Gastrocnemius medialis (tissue), 4 donors: ENCODE data around the gene RNU5B-1.

Experiments used
- CTCF ChIP-seq, 5 experiments: fragments of 450-650 bp in 3 of 5; fragments of 200-600 bp in 2 of 5; sonication (generic) in 2 of 5; IDR thresholded peaks in 4 of 5; conservative IDR thresholded peaks in 1 of 5; 1 replicate in 4 of 5; 2 replicates in 1 of 5; pipeline ENCODE4 v1.5.1; 2016 to 2019; ENCODE audit warnings: antibody characterized with exemption in 5 of 5, mild to moderate bottlenecking in 3 of 5, moderate library complexity in 3 of 5
- POLR2A ChIP-seq, 2 donors: fragments of 450-650 bp; IDR thresholded peaks; one replicate each; pipeline ENCODE4 v1.6.1; 2017; ENCODE audit warnings: antibody characterized with exemption in 2 of 2, mild to moderate bottlenecking in 2 of 2, moderate library complexity in 2 of 2

- TF ChIP-seq POLR2A (IDR thresholded peaks at IDR 0.05) (no peak), CTCF (IDR thresholded peaks at IDR 0.05 in 4 of 5, conservative IDR thresholded peaks at IDR 0.05 in 1 of 5) (no peak)
Observed at GRCh38 chr15:65342493-65342892, 38.0 kb downstream of the RNU5B-1 start.
